Sigmoid colon (tissue), 4 donors: ENCODE measurements around the gene VEGFA.

Experiments
- CTCF ChIP-seq, 4 experiments: fragments of 450-650 bp in 3 of 4; fragments of 200-600 bp in 1 of 4; IDR thresholded peaks; one replicate each; pipeline ENCODE4 v1.5.1; 2016 to 2019; ENCODE audit warnings: antibody characterized with exemption in 4 of 4, mild to moderate bottlenecking in 3 of 4, moderate library complexity in 2 of 4
- EP300 ChIP-seq, 4 donors: sonication (generic); formaldehyde crosslinking; IDR thresholded peaks; one replicate each; pipeline ENCODE4 v1.6.1; 2017; ENCODE audit warnings: antibody characterized with exemption in 4 of 4

GRCh38 chr6:43775535-43775885, 5.5 kb downstream of the VEGFA start:
- TF ChIP-seq EP300 (IDR thresholded peaks at IDR 0.05) (no peak), CTCF (IDR thresholded peaks at IDR 0.05) (no peak)
